ENCODE data around the gene CRKL.
"Not testable (repeated sequence)": the region's sequence is repeated elsewhere in the genome, so short reads cannot be mapped to it uniquely, and the experiment has no call there.

Gene CRKL

GRCh38 chr22:20935049-20935448 lies 17.8 kb downstream of the CRKL start:
- not testable (repeated sequence) for DNase-seq

- not testable (repeated sequence) for DNase-seq
Measured at GRCh38 chr22:20935780-20936539, 18.8 kb downstream of the CRKL start.

- no peak for DNase-seq
Measured at GRCh38 chr22:20937031-20937793, 20.0 kb downstream of the CRKL start.

- no peak for DNase-seq
Measured at GRCh38 chr22:20937794-20938671, 20.8 kb downstream of the CRKL start.

- DNase-seq = not testable (repeated sequence)
Measured at GRCh38 chr22:20939457-20940185, 22.4 kb downstream of the CRKL start.

- no peak for DNase-seq
Measured at GRCh38 chr22:20940186-20940651, 23.0 kb downstream of the CRKL start.

GRCh38 chr22:20940904-20941385 lies 23.7 kb downstream of the CRKL start:
- DNase-seq = no peak

GRCh38 chr22:20942203-20942902 lies 25.1 kb downstream of the CRKL start:
- DNase-seq = not testable (repeated sequence)

- no peak for DNase-seq
Measured at GRCh38 chr22:20943104-20943933, 26.1 kb downstream of the CRKL start.

GRCh38 chr22:20944042-20944441 lies 26.8 kb downstream of the CRKL start:
- no peak for DNase-seq

GRCh38 chr22:20945578-20945934 lies 28.3 kb downstream of the CRKL start:
- no peak for DNase-seq

- no peak for DNase-seq
Measured at GRCh38 chr22:20946080-20946986, 29.1 kb downstream of the CRKL start.

- DNase-seq = no peak
Measured at GRCh38 chr22:20946991-20947390, 29.8 kb downstream of the CRKL start.

- DNase-seq = no peak
Measured at GRCh38 chr22:20948450-20948849, 31.2 kb downstream of the CRKL start.

GRCh38 chr22:20948989-20949388 lies 31.8 kb downstream of the CRKL start:
- DNase-seq = no peak

GRCh38 chr22:20949698-20950183 lies 32.5 kb downstream of the CRKL start:
- no peak for DNase-seq

GRCh38 chr22:20951151-20951931 lies 34.1 kb downstream of the CRKL start:
- no peak for DNase-seq

- DNase-seq = no peak
Measured at GRCh38 chr22:20951932-20952380, 34.7 kb downstream of the CRKL start.

Data from activated CD8-positive, alpha-beta memory T cell treated with anti-CD3 and anti-CD28 coated beads, Interleukin-2, amount 50 U/mL, for 48 hours (primary cell).